Measurements from ENCODE around the gene PAAF1.
"Not testable (repeated sequence)": the region's sequence is repeated elsewhere in the genome, so short reads cannot be mapped to it uniquely, and the experiment has no call there.

Gene PAAF1, protein sequence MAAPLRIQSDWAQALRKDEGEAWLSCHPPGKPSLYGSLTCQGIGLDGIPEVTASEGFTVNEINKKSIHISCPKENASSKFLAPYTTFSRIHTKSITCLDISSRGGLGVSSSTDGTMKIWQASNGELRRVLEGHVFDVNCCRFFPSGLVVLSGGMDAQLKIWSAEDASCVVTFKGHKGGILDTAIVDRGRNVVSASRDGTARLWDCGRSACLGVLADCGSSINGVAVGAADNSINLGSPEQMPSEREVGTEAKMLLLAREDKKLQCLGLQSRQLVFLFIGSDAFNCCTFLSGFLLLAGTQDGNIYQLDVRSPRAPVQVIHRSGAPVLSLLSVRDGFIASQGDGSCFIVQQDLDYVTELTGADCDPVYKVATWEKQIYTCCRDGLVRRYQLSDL

DNA sequence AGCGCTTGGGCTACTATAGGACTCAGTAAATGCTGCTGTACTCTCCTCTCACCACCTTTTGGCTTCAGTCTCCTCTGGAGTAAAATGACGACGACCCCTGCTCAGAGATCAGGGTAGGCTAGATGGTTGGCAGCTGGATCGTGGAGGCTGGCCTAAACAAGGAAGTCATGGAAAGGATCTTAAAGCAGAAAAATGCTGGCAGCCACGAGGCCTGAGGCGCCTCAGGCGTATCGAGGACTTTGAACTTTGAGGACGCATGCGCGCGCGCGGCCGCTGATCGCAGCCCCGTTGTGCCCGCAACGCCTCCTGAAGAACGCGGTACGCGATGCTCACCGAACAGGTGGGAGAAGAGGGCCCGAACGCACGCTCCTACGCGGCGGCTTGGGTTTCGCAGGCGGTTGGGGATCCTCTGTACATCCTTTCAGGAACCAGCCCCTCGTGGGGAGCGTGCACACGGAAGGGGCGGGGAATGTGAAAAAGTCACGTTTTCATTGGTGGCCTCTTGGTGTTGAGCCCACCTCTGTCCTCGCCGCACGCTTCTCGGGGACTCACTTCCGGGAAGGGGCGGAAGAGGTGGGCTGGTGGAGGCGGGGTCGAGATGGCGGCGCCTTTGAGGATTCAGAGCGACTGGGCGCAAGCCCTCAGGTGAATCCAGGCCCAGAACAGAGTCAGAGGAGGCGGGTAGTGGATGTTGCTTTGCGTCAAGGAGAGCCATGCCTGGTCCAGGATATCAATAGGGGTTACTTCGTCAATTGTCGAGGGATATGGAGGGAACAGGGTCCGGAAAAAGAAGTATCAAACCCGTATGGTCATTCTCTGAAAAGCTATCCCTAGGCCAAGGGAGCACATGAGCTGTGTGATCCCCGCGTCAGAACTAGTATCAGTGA is at the start of gene PAAF1, which contains the start of gene COA4:
Gene PAAF1 (plus strand): TSS at position 576 of the 887 bp plus-strand sequence. CDS start 23 bp downstream, at position 599.
Gene COA4 (minus strand): TSS at position 423 of the 887 bp plus-strand sequence. CDS start 3,468 bp downstream, outside the sequence.
- FAIRE-seq: no peak

DNA sequence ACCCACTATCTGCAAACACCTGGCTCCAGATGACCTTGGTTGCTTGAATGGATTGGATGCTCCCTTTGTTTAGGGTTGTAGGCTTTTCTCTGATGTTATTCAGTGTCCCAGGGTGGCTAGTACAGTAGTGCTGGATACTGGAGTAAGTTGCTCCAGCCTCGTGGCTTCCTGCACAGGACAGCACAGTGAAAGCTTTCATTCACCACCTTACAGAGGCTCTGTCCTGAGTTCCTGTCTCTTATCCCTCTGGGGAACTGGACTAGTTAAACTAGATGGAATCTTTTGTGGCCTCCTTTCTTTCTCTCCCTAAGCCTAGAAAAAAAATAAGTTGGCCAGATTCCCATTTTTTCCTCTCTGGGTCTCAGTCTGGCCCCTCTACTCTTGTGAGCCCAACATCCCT is 46.5 kb upstream of the PAAF1 start:
- no peak for FAIRE-seq

DNA sequence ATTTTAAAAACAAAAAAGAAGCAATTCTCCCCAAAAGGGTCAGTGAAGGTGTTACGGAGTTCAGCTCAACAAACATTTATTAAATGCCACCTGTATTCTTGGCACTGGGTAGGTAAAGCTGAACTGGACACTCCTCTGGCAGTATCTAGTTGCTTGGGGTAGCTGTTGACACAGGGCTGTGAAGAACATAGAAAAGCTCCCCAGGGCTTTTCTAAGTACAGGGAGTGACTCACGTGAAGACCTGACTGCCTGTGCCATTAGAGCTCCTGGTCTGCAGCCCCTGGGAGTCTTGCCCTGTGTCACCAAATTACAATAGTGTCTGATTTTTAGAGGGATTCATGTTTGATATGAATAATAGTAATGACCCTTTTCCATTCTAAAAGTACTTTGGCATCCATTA is 43.7 kb upstream of the PAAF1 start:
- FAIRE-seq: no peak

DNA sequence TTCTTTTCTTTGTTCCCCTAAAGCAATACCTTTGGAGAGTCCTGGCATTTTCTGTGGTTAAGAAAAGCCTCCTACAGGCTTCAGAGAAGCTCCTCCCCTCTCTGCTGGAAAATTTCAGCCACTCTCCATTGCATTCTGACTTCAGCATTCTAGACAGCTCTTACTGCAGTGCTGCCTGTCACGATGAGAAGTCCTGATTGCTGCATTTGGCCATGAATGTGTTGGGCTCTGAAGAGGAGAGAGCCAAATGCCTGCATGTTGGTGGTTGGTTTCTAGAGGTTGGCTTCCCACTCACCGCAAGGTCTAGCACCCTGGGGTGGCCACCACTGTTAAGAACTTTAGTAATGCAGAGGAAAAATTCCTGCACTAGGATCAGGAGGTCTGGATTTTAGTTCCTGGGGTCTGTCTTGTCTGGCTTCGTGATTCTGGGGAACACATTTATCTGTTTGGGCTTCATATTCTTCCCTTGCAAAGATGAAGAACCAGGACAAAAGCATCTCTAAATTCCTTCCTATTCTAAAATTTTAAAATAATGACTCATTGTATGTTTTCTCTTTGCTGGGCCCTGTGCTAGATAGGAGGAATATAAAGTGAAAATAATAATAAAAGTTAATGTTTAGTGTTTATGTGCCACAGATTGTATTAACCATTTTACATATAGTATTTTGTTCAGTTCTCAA is 38.2 kb upstream of the PAAF1 start:
- no peak for FAIRE-seq

DNA sequence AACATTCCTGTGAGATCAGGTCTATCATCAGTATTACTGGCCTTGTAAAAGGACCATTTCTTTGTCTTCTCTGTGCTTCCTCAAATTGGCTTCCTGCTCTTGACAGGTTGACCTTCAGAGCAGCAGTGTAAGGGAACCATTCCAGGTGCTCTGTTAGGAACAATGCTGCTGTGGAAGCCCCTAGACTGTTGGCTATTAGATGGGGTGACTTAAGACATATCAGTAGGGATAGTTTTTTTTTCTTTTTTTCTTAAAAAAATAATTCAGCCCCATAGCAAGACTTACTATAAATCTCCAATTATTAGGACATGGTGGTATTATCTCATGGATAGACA is 37.7 kb upstream of the PAAF1 start:
- no peak for FAIRE-seq

DNA sequence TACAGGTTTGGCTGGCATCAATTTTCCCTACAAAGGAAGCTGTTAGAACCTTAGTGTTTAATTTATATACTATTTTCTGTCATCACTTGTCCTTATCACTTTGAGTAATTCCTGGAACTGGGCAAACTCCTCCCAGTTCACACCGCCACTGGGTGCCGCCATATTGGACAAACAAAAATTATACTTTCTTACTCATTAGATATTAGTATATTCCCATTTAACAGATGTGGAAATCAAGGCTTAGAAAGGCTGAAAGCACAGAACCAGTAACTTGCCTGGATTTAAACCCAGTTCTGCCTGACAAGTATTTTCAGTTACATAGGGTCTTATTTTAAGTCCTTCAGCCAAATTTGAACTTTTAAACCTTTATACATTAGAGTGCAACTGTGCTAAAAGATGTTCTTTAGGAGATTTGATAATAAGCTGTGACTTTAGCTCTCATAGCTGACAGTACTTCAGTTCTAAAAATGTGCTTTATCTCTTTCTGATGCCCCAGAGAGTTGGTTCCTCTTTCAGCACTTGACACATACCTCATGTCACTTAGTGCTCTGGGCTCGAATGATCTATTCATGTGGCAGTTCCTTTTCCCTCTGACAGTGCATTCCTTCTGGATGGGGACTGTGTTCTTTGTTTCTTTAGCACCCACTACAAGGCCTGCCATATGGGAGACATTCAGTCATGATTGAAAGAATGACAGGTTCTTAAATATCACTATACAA is 25.6 kb upstream of the PAAF1 start:
- FAIRE-seq: no peak

DNA sequence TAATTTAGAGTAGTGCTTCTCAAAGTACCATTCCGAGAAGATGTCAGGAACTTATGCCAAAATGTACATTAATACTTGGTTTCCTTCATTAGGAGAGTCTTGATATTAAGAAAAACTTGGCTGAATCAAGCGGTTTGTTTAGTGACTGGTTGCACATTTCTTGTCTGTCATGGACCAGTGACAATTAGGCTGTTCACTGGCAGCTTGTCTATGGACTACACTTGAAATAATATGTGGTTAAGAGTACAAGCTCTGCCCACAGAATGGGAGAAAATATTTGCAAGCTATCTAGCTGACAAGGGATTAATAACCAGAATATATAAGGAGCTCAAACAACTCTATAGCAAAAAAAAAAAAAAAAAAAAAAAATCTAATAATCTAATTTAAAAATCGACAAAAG is 24.8 kb upstream of the PAAF1 start:
- FAIRE-seq: no peak

DNA sequence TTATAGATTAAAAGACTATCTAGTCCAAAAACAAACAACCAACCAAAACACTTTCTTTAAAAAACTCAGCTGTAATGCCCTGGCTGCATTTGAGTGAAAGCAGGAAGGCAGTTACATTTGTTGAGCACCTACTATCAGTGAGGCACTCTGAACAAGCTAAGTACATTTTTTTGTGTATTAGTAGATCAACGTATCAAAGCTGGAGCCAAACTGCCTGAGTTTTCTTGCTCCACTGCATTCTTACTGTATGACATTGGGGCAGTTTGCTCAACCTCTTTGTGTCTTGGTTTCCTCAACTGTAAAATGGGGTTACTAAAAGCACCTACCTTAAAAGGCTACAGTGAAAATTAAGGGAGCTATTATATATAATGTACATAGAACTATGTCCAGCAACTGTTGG is 22.1 kb upstream of the PAAF1 start:
- FAIRE-seq: no peak

DNA sequence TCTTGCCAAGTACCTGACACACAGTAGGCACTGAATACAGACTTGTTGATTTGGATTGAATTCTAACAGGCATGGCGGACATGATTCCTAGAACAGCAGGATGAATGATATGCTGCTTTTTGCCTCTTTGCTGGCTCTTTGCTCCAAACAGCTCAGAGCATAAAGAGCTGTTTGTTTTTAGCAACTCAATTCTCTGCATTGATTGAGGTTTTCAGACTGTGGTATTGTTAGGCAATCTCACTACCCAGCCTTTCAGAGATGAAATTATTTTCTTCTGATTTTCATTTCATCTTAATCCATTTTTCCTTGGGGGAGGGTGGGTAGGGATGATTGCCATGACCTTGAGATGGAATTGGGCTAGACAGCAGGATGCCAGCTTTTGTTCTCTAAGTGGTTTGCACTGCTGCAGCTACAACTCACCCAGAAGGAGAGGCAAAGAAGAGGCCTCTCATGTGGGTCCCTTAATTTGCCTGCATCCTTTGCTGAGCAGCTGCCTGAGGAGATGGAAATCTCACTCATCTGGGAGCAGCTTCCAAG is 20.7 kb upstream of the PAAF1 start:
- no peak for FAIRE-seq

DNA sequence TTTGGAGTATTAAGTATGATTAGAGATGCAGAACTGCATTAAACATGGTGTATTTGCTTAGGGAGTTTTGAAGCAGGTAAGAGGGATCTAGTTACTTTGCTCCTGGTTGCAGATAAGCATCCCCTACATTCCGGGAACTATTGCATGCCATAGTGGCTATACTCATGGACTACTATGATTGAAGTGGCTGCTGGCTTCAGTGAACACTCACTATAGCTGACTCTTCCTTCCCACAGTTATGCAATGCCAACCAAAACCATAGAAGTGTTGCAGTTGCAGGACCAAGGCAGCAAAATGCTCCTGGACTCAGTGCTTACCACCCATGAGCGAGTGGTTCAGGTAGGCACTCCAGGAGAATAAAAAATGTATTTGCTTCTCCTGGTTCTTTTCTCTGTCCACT is 17.1 kb upstream of the PAAF1 start:
- no peak for FAIRE-seq

DNA sequence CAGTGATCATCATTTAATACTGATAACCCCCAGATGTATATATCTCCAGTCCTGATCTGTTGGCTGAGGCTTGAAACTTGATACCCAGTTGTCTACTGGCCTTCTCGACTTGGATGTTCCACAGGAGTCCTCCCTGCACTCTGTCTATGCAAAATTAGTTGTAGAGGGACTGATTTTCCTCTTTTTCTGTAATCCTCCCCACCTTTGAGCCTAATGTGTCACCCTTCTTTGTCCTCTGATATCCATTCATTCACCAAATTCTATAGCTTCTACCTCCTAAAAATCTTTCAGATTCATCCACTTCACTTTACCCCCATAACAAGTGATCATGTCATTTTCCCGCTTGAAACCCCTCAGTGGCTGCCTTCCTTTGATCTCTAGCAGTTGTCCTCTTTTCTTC is 16.6 kb upstream of the PAAF1 start:
- no peak for FAIRE-seq

DNA sequence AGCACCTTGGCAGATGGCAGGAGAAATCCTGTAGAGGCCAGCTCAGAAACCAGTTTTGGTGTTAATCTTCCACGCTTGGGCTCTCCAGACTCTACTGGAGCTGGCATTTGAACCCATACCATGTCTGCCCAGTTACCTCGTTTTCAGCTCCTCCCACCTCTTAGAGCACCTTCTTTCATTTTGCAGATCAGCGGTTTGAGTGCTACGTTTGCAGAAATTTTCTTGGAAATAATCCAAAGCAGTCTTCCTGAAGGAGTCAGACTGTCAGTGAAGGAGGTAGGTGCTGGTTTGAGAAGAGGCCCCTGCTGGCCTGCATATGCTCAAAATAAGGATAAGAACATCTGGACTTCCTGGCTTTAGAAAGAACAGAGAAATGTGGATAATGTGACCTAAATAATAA is 13.8 kb upstream of the PAAF1 start:
- FAIRE-seq: no peak

DNA sequence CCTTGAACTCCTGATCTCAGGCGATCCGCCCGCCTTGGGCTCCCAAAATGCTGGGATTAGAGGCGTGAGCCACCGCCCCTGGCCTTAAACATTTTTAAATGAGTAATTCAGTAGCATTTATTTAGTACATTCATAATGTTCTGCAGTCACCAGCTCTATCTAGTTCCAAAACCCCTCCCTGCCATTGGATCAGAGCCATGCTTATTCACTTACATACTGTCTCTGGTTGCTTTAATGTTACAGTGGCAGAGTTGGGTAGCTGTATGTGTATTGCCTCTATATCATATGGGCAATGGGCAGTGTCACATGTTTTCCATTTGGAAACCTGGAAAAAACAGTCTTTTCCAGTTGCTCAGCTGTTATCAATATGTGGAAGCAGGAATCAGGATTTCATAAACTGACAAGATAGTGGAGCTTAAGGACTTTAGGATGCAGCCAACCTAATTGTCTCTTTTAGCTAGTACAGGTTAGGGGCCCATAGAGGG is 10.7 kb upstream of the PAAF1 start:
- FAIRE-seq: no peak

DNA sequence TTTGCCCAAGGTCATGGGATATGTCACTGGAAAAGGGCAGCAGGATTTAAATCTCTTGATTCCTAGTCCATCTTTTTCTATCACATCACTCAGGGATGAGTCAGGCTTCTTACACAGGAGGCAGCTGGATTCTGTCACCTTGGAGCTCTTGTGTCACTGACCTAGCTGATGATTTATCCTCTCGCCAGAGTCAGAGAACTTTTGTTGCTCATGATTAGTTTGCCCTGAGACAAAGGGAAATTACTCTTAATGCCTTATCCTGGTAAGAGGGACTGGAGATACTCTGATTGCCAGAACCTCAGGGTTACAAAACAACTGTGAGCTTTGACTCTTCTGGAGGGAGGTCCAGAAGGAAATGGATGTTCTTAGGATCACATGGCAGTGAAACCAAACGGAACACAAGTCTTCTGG is 10.2 kb upstream of the PAAF1 start:
- no peak for FAIRE-seq

DNA sequence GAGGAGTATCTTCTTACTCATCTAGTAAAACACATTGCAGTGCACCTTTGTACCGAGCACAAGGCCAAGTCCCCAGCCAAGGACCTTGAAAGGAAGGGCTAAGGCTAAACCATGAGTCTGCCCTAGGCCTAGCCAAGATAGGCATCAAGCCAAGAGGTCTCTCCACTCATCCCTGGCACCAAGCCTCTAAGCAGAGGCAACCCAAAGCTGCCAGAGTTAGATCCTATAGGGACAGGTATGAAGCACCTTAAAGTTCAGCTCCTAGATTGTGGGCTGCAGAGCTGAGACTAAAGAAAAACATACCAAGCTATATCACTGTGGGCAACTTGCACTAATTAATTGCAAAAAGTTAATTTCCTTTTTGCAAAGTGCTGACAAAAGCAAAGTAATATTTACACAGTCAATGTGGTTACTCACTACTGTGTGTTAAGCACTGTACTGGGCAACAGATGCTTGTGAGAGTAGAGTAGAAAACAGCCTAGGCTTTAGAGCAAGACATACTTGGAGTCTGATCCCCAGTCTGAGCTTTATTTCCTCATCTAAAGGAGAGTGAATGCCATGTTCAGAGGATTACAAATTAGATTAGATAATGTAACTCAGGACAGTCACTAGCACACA is 7.4 kb upstream of the PAAF1 start:
- FAIRE-seq: no peak

DNA sequence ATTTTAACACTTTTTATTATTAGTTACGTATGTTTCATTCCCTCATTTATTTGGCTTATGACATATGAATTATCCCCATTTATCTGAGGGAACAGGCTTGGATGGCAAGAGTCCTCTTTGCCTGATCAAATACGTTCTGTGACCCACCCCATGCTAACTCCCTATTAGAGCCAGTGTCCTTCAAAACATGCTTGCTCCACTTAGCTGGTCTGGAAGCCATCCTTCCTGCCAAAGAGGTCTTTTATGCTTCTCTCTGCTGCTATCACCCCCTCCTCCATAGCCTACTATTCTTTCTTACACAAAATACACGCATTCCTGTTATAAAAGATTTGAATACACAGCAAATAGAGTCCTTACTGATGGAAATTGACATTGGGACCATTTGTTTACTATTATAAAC is 6.5 kb upstream of the PAAF1 start:
- no peak for FAIRE-seq

DNA sequence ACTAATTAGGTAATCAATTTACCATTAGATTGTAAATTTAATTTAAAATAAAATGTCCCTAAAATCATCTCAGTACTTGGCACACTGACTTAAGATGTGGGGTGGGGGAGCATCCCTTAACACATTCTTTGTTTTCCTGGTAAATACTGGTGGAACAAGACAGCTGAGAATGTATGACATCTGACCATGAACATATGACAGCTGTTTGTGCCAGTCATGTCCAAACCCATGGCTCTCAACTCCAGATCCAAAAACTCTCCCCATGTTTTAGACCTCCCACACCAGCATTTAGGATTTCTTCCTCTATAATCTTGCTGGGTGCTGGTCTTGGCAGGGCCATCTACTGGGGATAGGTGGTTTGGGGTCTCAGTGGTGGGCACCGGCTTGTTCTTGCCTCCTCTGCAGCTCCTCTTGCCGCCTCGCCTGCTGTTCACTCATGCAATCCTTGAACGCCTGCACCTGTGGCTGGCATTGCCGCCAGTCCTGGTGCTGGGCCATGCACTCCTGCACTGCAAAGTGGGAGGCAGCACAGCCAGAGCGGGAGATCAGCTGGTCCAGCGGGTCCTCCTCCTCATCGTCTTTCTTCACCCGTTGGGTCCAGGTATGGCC is 3.9 kb upstream of the PAAF1 start:
- FAIRE-seq: no peak

DNA sequence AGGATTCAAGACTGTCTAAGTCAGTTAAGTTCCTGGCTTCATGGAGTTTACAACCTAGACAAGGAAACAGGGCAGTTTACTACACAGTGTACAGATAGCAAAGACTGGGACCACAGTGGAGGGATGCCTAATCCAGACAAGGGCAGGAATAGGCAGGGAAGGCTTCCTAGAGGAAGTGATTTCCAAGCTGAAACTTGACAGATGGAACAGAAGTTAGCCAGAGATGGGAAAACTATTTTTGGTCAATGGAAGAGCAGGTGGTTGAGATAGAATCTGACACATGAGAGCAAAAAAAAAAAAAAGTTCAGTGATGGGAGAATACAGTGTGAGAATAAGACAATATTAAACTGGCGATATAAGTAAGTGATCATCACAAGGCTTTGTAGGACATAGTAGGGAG is 1.4 kb upstream of the PAAF1 start:
- FAIRE-seq: no peak

DNA sequence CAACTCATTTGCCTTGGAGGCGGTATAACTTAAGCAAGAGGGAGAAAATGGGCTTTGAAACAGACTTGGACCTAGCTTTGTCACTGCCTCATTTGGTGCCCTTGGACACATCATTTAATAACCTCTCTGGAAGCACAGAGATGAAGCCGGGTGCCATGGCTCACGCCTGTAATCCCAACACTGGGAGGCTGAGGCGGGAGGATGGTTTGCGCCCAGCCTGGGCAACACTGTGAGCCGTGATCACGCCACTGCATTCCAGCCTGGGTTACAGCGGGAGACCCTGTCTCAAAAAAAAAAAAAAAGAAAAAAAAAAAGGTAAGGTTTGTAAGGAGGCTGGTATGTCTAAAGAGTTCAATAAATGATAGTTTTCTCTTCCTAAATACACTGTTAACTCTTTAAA is 959 bp upstream of the PAAF1 start:
- FAIRE-seq: no peak

DNA sequence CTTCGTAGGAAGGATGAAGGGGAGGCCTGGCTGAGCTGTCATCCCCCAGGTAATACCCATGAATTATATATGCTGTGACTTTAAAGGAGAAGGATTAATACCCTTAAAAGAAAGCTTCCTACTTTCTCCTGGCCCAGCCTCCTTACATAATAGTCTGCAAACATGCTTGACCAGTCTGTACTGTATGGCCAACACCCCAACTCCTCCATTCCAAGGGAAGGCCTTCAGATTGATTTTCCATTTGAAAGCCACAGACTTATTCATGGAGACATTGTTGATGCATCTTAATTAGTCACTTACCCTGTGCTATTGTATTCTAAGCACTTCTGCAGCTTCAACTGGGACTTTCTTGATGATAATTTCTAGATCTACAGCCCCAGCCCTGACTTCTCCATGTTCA is 2.0 kb downstream of the PAAF1 start:
- FAIRE-seq: no peak

DNA sequence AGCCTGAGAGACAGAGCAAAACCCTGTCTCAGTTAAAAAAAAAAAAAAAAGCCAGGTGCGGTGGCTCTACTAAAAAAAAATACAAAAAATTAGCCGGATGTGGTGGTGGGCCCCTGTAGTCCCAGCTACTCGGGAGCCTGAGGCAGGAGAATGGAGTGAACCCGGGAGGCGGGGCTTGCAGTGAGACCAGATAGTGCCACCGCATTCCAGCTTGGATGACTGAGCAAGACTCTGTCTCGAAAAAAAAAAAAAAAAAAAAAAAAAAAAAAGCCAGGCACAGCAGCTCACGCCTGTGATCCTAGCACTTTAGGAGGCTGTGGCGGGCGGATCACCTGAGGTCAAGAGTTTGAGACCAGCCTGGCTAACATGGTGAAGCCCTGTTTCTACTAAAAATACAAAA is 3.6 kb downstream of the PAAF1 start:
- not testable (repeated sequence) for FAIRE-seq
